Pancreas (tissue), 10 donors: ENCODE data around the gene UVRAG. TPM values are rescaled to one million over a fixed set of nuclear protein-coding genes. Genes with fewer than 3 reads are reported as not detected.
"Not testable (repeated sequence)": the region's sequence is repeated elsewhere in the genome, so short reads cannot be mapped to it uniquely, and the experiment has no call there.

Experiments used
- ATAC-seq, 4 donors: fragments of 200-7000 bp; cut with Tn5 transposase; one replicate each; pipeline versions ENCODE4 v1.8.0 to v1.9.1; 2020; ENCODE audit warnings: mild to moderate bottlenecking in 4 of 4, moderate library complexity in 4 of 4
- DNase-seq, 6 donors: peaks; one replicate each; pipeline ENCODE4 v3.0.0-alpha.2; 2020
- FAIRE-seq: peaks from 2 replicates; lab custom pipeline; 2012; peaks lifted over from hg19 to GRCh38; lab: Jason Lieb, UNC
- H3K27ac ChIP-seq, 4 donors: fragments of 200-600 bp; sonication (generic); 1 replicate in 3 of 4; 2 replicates in 1 of 4; pipeline versions ENCODE4 v1.5.0 to v1.8.0; 2020
- H3K27me3 ChIP-seq, 4 donors: fragments of 200-600 bp; one replicate each; pipeline ENCODE4 v1.8.0; 2021
- H3K36me3 ChIP-seq, 3 donors: fragments of 200-600 bp; sonication (generic) in 1 of 3; one replicate each; pipeline versions ENCODE4 v1.5.0 to v1.8.0; 2020 to 2021
- H3K4me1 ChIP-seq, 3 donors: fragments of 200-600 bp; one replicate each; pipeline ENCODE4 v1.8.0; 2021
- H3K4me3 ChIP-seq, 4 donors: fragments of 200-600 bp; sonication (generic) in 2 of 4; one replicate each; pipeline versions ENCODE4 v1.5.0 to v1.8.0; 2020 to 2021
- H3K9me3 ChIP-seq, 4 donors: fragments of 200-600 bp; one replicate each; pipeline ENCODE4 v1.8.0; 2021
- WGBS, 2 donors: extraction: QIAGEN DNeasy Blood & Tissue Kit; methylation state at CpG; one replicate each; pipeline ENCODE4 v1.1.7; 2013; 5-methylcytosine and 5-hydroxymethylcytosine counted together
- intact Hi-C, 3 donors: fragments of 100-400 bp; cut with DNase I; formaldehyde crosslinking; loops; one replicate each; pipeline versions ENCODE4 v1.11.1 to v1.14.2; 2022
- polyA plus RNA-seq, 2 donors: library from polyadenylated mRNA; stranded (reverse); fragments of 200-250 nt; gene quantifications; one replicate each; pipeline ENCODE4 v1.2.3, GENCODE V29; 2013
- total RNA-seq, 6 donors: library from RNA; stranded (reverse); fragmentation: NEBNext Ultra II Directional in 4 of 6; extraction: Animal tissue kit (Norgen Biotek cat#: 25700) in 4 of 6; gene quantifications; one replicate each; pipeline versions ENCODE4 v1.2.1 to v1.2.4, GENCODE V29; 2021 to 2023
- TF ChIP-seq, protein P1 (sequence below), 4 donors: fragments of 200-600 bp; sonication (generic) in 3 of 4; IDR thresholded peaks; one replicate each; pipeline versions ENCODE4 v1.5.0 to v1.8.0; 2021; ENCODE audit warnings: antibody characterized with exemption in 4 of 4
- donor health status: healthy with polysubstance abuse.
- donor health status: DM: no; HTN: no; CAD: no; lungs with moderate emphysema.
- donor health status: DM: no; HTN: no; CAD: no.
- donor health status: control.
- donor health status: control.
- donor health status: Bipolar disorder and iron deficiency.
- donor health status: DM: yes; HTN: yes; CAD: no.
- donor health status: DM: no; HTN: no; CAD: no.
- donor health status: DM: no; HTN: no; CAD: no.
- donor health status: DM: yes; HTN: yes; CAD: no.

The UVRAG gene
- total and polyA plus RNA-seq, 8 donors: 3.3 to 17.2 (median 7.6) TPM

DNA sequence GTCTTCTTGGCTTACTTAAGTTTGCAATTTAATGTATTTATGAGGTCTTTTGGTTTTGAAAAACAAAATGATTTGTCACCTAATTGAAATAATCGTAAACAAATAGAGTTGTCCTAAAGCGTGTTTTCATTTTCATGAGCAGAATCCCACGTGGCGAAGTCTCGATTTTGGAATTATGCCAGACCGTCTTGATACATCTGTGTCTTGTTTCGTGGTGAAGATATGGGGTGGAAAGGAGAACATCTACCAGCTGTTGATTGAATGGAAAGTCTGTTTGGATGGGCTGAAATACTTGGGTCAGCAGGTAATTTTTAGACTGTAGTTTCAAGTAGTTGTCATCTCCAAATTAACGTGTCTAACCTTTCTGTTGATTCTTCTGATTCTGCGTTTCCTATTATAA is 64.7 kb downstream of the UVRAG start:
- intact Hi-C loops: no loop called here
- Histone ChIP-seq H3K9me3 (no peaks in the 10 kb centered on the region), H3K27me3 (no peaks in the 10 kb centered on the region), H3K27ac (no peak overlapping the region), H3K4me3 (no peak overlapping the region), H3K36me3 (no peaks in the 10 kb centered on the region), H3K4me1 (no peaks in the 10 kb centered on the region)
- TF ChIP-seq, protein P1, sequence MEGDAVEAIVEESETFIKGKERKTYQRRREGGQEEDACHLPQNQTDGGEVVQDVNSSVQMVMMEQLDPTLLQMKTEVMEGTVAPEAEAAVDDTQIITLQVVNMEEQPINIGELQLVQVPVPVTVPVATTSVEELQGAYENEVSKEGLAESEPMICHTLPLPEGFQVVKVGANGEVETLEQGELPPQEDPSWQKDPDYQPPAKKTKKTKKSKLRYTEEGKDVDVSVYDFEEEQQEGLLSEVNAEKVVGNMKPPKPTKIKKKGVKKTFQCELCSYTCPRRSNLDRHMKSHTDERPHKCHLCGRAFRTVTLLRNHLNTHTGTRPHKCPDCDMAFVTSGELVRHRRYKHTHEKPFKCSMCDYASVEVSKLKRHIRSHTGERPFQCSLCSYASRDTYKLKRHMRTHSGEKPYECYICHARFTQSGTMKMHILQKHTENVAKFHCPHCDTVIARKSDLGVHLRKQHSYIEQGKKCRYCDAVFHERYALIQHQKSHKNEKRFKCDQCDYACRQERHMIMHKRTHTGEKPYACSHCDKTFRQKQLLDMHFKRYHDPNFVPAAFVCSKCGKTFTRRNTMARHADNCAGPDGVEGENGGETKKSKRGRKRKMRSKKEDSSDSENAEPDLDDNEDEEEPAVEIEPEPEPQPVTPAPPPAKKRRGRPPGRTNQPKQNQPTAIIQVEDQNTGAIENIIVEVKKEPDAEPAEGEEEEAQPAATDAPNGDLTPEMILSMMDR (IDR thresholded peaks at IDR 0.05): no peak
- ATAC-seq (no peak), FAIRE-seq (no peak), DNase-seq (no peak)
- WGBS, 2 donors: 86% methylated on average over 9 of the region's 9 CpGs

DNA sequence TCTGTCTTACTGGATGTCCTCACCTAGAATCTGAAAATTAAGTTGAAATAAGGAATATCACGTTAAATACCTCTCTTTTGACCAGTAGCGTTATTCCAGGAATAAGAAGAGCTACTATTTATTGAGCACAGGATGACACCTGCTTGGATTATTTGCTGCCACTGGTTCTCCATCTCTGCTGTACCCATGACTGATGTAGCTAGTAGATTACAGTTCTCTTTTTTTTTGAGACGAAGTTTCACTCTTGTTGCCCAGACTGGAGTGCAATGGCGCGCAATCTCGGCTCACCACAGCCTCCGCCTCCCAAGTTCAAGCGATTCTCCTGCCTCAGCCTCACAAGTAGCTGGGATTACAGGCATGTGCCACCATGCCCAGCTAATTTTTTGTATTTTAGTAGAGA is 65.3 kb downstream of the UVRAG start:
- H3K4me3 ChIP-seq, H3K27ac ChIP-seq, H3K27me3 ChIP-seq, intact Hi-C loops, H3K4me1 ChIP-seq, FAIRE-seq, DNase-seq, H3K9me3 ChIP-seq, ATAC-seq, H3K36me3 ChIP-seq: not testable (repeated sequence)
- WGBS, 2 donors: 93 to 97% methylated on average over 8 of the region's 8 CpGs

DNA sequence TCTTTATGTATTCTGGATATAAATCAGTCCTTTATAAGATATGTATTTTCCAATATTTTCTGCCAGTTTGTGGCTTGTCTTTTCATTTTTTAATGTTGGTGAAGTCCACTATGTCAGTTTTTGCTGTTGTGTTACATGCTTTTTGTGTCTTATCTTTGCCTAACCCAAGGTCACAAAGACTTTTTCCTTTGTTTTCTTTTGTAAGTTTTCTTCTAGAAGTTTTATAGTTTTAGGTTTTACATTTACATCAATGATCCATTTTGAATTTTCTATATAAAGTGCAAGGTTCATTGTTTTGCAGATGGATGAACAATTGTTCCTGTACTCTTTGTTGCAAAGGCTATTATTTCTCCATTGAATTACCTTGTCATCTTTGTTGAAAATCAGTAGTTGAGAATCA is 69.3 kb downstream of the UVRAG start:
- Histone ChIP-seq H3K9me3 (no peaks in the 10 kb centered on the region), H3K4me3 (no peak overlapping the region), H3K36me3 (no peaks in the 10 kb centered on the region), H3K27me3 (no peaks in the 10 kb centered on the region), H3K4me1 (no peaks in the 10 kb centered on the region), H3K27ac (no peak overlapping the region)
- ATAC-seq (no peak), DNase-seq (no peak), FAIRE-seq (no peak)
- TF ChIP-seq, protein P1 (IDR thresholded peaks at IDR 0.05): no peak
- intact Hi-C loops: no loop called here

- TF ChIP-seq, protein P1 (IDR thresholded peaks at IDR 0.05): no peak
- Histone ChIP-seq H3K27me3 (no peaks in the 10 kb centered on the region), H3K4me1 (no peaks in the 10 kb centered on the region), H3K9me3 (no peaks in the 10 kb centered on the region), H3K4me3 (no peak overlapping the region), H3K27ac (no peak overlapping the region), H3K36me3 (no peaks in the 10 kb centered on the region)
- 93 to 98% methylated on average over 3 of the region's 3 CpGs for WGBS, 2 donors
- DNase-seq (no peak), FAIRE-seq (no peak), ATAC-seq (no peak)
- intact Hi-C loops: no loop called here
These were observed 73.4 kb downstream of the UVRAG start for GRCh38 chr11:75888416-75888815.

- Histone ChIP-seq H3K4me1 (no peaks in the 10 kb centered on the region), H3K4me3 (no peak overlapping the region), H3K36me3 (no peaks in the 10 kb centered on the region), H3K27ac (no peak overlapping the region), H3K9me3 (no peaks in the 10 kb centered on the region), H3K27me3 (no peaks in the 10 kb centered on the region)
- DNase-seq (no peak), ATAC-seq (peak in 2 of 4 donors; percentile 40 to 63), FAIRE-seq (no peak)
- WGBS, 2 donors: 87 to 91% methylated on average over 6 of the region's 6 CpGs
- intact Hi-C loops: loop anchor here in 2 of 3 donors (5.0 to 10.0 kb wide), 2 partner anchors 263 to 425 kb away; no protein-coding TSS in a partner anchor
- TF ChIP-seq, protein P1 (IDR thresholded peaks at IDR 0.05): no peak
These were observed 77.1 kb downstream of the UVRAG start for GRCh38 chr11:75891947-75892739.
